ENCODE measurements around the gene RNGTT. TPM values are rescaled to one million over a fixed set of nuclear protein-coding genes. Genes with fewer than 3 reads are reported as not detected.

The RNGTT gene
- total RNA-seq, 2 experiments from 2014 or later: 11.6 to 12.4 TPM

DNA sequence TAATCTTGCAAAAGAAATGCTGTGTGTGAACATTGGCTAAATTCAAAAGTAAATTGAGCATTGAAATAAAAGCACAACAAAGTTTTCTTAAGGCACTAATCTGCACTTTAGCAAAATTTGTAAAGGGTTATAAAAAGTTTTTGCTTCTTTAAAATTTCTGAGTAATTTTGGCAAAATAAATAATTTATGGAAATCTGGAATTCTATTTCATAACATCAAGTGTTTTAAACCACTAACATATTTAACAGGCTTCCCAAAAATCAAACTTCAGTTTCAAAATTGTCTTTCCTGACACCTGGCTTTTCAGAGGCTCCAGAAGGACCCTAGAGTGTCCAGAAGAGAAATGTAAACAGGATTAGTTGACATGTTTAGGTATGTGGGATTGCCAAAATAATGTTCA lies 4.5 kb upstream of the RNGTT start:
- Histone ChIP-seq H3K4me3 (ENCODE audit: low read length) (no peak overlapping the region), H3K27me3 (ENCODE audit: control insufficient read depth in 1 of 2, insufficient read depth in 2 of 2, low read length in 2 of 2) (no peaks in the 10 kb centered on the region), H3K36me3 (ENCODE audit: insufficient read depth, low read length) (no peaks in the 10 kb centered on the region), H3K27ac (ENCODE audit: low read depth in 1 of 2, low read length in 2 of 2) (no peak overlapping the region), H3K9me3 (ENCODE audit: control insufficient read depth in 1 of 2, insufficient read depth in 1 of 2, low read length in 2 of 2) (peaks cover 0 to 4% of the 10 kb centered on the region in 2 experiments), H3K4me1 (ENCODE audit: insufficient read depth, low read length) (peaks cover 5% of the 10 kb centered on the region)
- ATAC-seq (ENCODE audit: poor library complexity) (no peak), DNase-seq (no peak)
- intact Hi-C loops (cut with DNase I, micrococcal nuclease): loop anchor here (5.0 to 10.0 kb wide), 3 partner anchors 109 to 467 kb away; partner anchors contain the start of genes ANKRD6 (in 1 of the 2) and UBE2J1 (in 1 of the 2)
- H3K9me3 Mint-ChIP-seq: peaks cover 3% of the 10 kb centered on the region
- H3K27me3 Mint-ChIP-seq: no peaks in the 10 kb centered on the region
- TF ChIP-seq, protein P1, sequence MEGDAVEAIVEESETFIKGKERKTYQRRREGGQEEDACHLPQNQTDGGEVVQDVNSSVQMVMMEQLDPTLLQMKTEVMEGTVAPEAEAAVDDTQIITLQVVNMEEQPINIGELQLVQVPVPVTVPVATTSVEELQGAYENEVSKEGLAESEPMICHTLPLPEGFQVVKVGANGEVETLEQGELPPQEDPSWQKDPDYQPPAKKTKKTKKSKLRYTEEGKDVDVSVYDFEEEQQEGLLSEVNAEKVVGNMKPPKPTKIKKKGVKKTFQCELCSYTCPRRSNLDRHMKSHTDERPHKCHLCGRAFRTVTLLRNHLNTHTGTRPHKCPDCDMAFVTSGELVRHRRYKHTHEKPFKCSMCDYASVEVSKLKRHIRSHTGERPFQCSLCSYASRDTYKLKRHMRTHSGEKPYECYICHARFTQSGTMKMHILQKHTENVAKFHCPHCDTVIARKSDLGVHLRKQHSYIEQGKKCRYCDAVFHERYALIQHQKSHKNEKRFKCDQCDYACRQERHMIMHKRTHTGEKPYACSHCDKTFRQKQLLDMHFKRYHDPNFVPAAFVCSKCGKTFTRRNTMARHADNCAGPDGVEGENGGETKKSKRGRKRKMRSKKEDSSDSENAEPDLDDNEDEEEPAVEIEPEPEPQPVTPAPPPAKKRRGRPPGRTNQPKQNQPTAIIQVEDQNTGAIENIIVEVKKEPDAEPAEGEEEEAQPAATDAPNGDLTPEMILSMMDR (IDR thresholded peaks at IDR 0.05): no peak
- H3K27ac Mint-ChIP-seq: no peak overlapping the region
- POLR2A ChIA-PET: no interaction called here
- H3K4me3 Mint-ChIP-seq: no peak overlapping the region
- peaks cover 28% of the 10 kb centered on the region for H3K4me1 Mint-ChIP-seq (ENCODE audit: low read depth)
- peaks cover 11% of the 10 kb centered on the region for H3K36me3 Mint-ChIP-seq (ENCODE audit: low read depth)
- CTCF ChIA-PET: no interaction called here

DNA sequence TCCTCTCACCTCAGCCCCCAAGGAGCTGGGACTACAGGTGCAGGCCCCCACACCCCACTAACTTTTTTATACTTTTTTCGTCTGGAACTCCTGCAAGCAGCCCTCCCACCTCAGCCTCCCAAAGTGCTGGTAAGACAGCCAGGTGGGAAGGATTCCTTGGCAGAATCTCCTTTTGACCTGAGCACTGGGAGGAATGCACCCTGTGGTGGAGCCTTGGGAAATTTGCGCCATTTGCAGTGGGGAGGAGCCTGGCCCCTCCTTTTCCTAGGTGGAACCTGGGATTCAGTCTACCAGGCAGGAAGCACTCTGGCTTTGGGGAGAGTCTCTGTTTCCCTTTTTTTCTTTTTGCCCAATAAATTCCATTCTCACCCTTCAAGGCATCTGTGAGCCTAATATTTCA lies 2.3 kb upstream of the RNGTT start:
- Histone ChIP-seq H3K27ac (ENCODE audit: low read depth in 1 of 2, low read length in 2 of 2) (no peak overlapping the region), H3K36me3 (ENCODE audit: insufficient read depth, low read length) (no peaks in the 10 kb centered on the region), H3K9me3 (ENCODE audit: control insufficient read depth in 1 of 2, insufficient read depth in 1 of 2, low read length in 2 of 2) (peaks cover 0 to 4% of the 10 kb centered on the region in 2 experiments), H3K4me3 (ENCODE audit: low read length) (no peak overlapping the region), H3K27me3 (ENCODE audit: control insufficient read depth in 1 of 2, insufficient read depth in 2 of 2, low read length in 2 of 2) (no peaks in the 10 kb centered on the region), H3K4me1 (ENCODE audit: insufficient read depth, low read length) (peaks cover 15% of the 10 kb centered on the region)
- Mint-ChIP-seq H3K4me1 (ENCODE audit: low read depth) (peaks cover 44% of the 10 kb centered on the region), H3K27ac (no peak overlapping the region), H3K9me3 (peaks cover 3% of the 10 kb centered on the region), H3K36me3 (ENCODE audit: low read depth) (peaks cover 13% of the 10 kb centered on the region), H3K4me3 (peak overlapping the region; percentile 96), H3K27me3 (no peaks in the 10 kb centered on the region)
- ChIA-PET CTCF (no interaction called here), POLR2A (no interaction called here)
- intact Hi-C loops (cut with DNase I, micrococcal nuclease): loop anchor here (5.0 to 10.0 kb wide), 3 partner anchors 112 to 469 kb away; partner anchors contain the start of genes ANKRD6 (in 1 of the 2) and UBE2J1 (in 1 of the 2)
- ATAC-seq (ENCODE audit: poor library complexity): no peak
- TF ChIP-seq, protein P1 (IDR thresholded peaks at IDR 0.05): no peak
- no peak for DNase-seq

DNA sequence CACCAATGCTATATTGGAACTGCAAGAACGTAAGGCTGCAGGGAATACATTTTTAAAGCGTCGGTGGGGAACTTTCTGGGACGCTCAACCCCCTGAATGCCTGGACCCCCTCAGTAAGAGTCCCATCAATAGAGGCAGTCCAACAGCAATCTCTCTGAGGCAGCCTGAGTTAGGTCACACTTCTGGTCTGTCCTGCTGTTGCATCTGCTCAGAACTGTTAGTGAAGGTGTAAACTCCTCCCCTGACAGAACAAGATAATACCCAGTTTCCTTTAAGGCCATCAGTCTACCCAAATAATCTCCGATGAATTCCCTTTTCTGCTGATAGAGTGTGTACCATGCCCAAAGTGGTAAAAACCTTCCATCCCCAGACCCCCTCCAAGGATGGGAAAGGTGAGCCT lies 1.1 kb upstream of the RNGTT start:
- Histone ChIP-seq H3K27me3 (ENCODE audit: control insufficient read depth in 1 of 2, insufficient read depth in 2 of 2, low read length in 2 of 2) (no peaks in the 10 kb centered on the region), H3K4me1 (ENCODE audit: insufficient read depth, low read length) (peaks cover 15% of the 10 kb centered on the region), H3K27ac (ENCODE audit: low read depth in 1 of 2, low read length in 2 of 2) (no peak overlapping the region), H3K9me3 (ENCODE audit: control insufficient read depth in 1 of 2, insufficient read depth in 1 of 2, low read length in 2 of 2) (peaks cover 0 to 4% of the 10 kb centered on the region in 2 experiments), H3K4me3 (ENCODE audit: low read length) (no peak overlapping the region), H3K36me3 (ENCODE audit: insufficient read depth, low read length) (no peaks in the 10 kb centered on the region)
- DNase-seq: no peak
- Mint-ChIP-seq H3K36me3 (ENCODE audit: low read depth) (peaks cover 19% of the 10 kb centered on the region), H3K4me1 (ENCODE audit: low read depth) (peaks cover 53% of the 10 kb centered on the region), H3K27ac (peak overlapping the region; percentile 34), H3K9me3 (peaks cover 3% of the 10 kb centered on the region), H3K4me3 (peak overlapping the region; percentile 96), H3K27me3 (no peaks in the 10 kb centered on the region)
- CTCF ChIA-PET: interaction anchor here (1.6 to 2.0 kb wide), 2 partner anchors 116 to 118 kb away, joined by 4 to 8 read pairs; partner anchors contain the start of gene PNRC1
- POLR2A ChIA-PET: interaction anchor here (1.1 to 2.2 kb wide), 2 partner anchors 8 to 116 kb away, joined by 4 to 103 read pairs; partner anchors contain the start of gene PNRC1
- intact Hi-C loops (cut with DNase I, micrococcal nuclease): loop anchor here (5.0 to 10.0 kb wide), 10 partner anchors 118 to 1807 kb away; partner anchors contain the start of genes MAP3K7 (in 2 of the 2), UBE2J1 (in 2 of the 2), AKIRIN2 (in 1 of the 2) and ANKRD6 (in 1 of the 2)
- no peak for ATAC-seq (ENCODE audit: poor library complexity)
- TF ChIP-seq, protein P1 (IDR thresholded peaks at IDR 0.05): no peak

All from CD4-positive, alpha-beta T cell (primary cell).